Measurements from ENCODE around the gene SDF4. TPM values are rescaled to one million over a fixed set of nuclear protein-coding genes. Genes with fewer than 3 reads are reported as not detected.

SDF4 gene
- total and polyA plus RNA-seq, 2 experiments from 2014 or later: 214 to 261 TPM

- H3K4me1 ChIP-seq (ENCODE audit: insufficient read depth): peaks cover 3% of the 10 kb centered on the region
Observed at GRCh38 chr1:1259119-1259488, 27.3 kb upstream of the SDF4 start.

GRCh38 chr1:1256956-1257871, 25.4 kb upstream of the SDF4 start:
- Histone ChIP-seq H3F3A (ENCODE audit: insufficient read depth) (no peaks in the 10 kb centered on the region; the same call in 1 of the 2 replicates), H3K4me3 (no peak overlapping the region), H3K36me3 (ENCODE audit: low read depth) (peaks cover 8% of the 10 kb centered on the region; the same call in 1 of the 2 replicates), H3K4me2 (ENCODE audit: unreplicated experiment) (no peak overlapping the region), H3K9ac (no peak overlapping the region), H3K9me2 (ENCODE audit: insufficient read depth) (no peaks in the 10 kb centered on the region), H4K20me1 (ENCODE audit: insufficient read depth) (no peaks in the 10 kb centered on the region), H3K9me3 (ENCODE audit: low read depth) (no peaks in the 10 kb centered on the region), H3K4me1 (ENCODE audit: insufficient read depth) (no peaks in the 10 kb centered on the region), H3K79me2 (ENCODE audit: insufficient read depth) (peaks cover 58% of the 10 kb centered on the region), H3K27ac (no peak overlapping the region), H2AFZ (no peak overlapping the region), H3K27me3 (replicated peaks; ENCODE audit: insufficient read depth) (no peaks in the 10 kb centered on the region)
- WGBS, 2 experiments (ENCODE audit: low coverage in 1 of 2, low lambda C conversion rate in 2 of 2, missing lambda C conversion rate in 2 of 2): 94 to 97% methylated on average over 20 to 30 of the region's 31 CpGs
- no peak for TF ChIP-seq EZH2phosphoT487 (IDR thresholded peaks at IDR 0.05; ENCODE audit: insufficient read depth, low read depth)
- TF ChIP-seq EZH2 (IDR thresholded peaks at IDR 0.05; ENCODE audit: insufficient read depth, poor library complexity, severe bottlenecking): no peak
- in situ Hi-C loops (cut with MboI): no loop called here
- DNase-seq: no peak

More at GRCh38 chr1:1259119-1259488, 27.3 kb upstream of the SDF4 start:
- Histone ChIP-seq H3K9ac (no peak overlapping the region), H3K4me3 (no peak overlapping the region), H3K27me3 (replicated peaks; ENCODE audit: insufficient read depth) (no peaks in the 10 kb centered on the region), H3K4me2 (ENCODE audit: unreplicated experiment) (no peak overlapping the region), H3F3A (ENCODE audit: insufficient read depth) (peaks cover 1% of the 10 kb centered on the region; the same call in 1 of the 2 replicates), H2AFZ (no peak overlapping the region), H3K79me2 (ENCODE audit: insufficient read depth) (peaks cover 77% of the 10 kb centered on the region), H3K9me2 (ENCODE audit: insufficient read depth) (no peaks in the 10 kb centered on the region), H4K20me1 (ENCODE audit: insufficient read depth) (no peaks in the 10 kb centered on the region), H3K27ac (no peak overlapping the region), H3K36me3 (ENCODE audit: low read depth) (peaks cover 22% of the 10 kb centered on the region; the same call in 1 of the 2 replicates), H3K9me3 (ENCODE audit: low read depth) (no peaks in the 10 kb centered on the region)
- no peak for TF ChIP-seq EZH2phosphoT487 (IDR thresholded peaks at IDR 0.05; ENCODE audit: insufficient read depth, low read depth)
- no peak for TF ChIP-seq EZH2 (IDR thresholded peaks at IDR 0.05; ENCODE audit: insufficient read depth, poor library complexity, severe bottlenecking)
- 92 to 93% methylated on average over 22 of the region's 22 CpGs for WGBS, 2 experiments (ENCODE audit: low coverage in 1 of 2, low lambda C conversion rate in 2 of 2, missing lambda C conversion rate in 2 of 2)
- in situ Hi-C loops (cut with MboI): no loop called here
- no peak for DNase-seq

GRCh38 chr1:1255611-1256010, 23.8 kb upstream of the SDF4 start:
- DNase-seq: no peak

GRCh38 chr1:1255078-1255477, 23.3 kb upstream of the SDF4 start:
- H3K9me3 ChIP-seq (ENCODE audit: low read depth): no peaks in the 10 kb centered on the region
- H3K36me3 ChIP-seq (ENCODE audit: low read depth): peaks cover 3% of the 10 kb centered on the region; the same call in 1 of the 2 replicates
- no peak overlapping the region for H3K9ac ChIP-seq
- no peak overlapping the region for H3K27ac ChIP-seq
- no peaks in the 10 kb centered on the region for H3K9me2 ChIP-seq (ENCODE audit: insufficient read depth)
- no peaks in the 10 kb centered on the region for H4K20me1 ChIP-seq (ENCODE audit: insufficient read depth)
- H3K4me1 ChIP-seq (ENCODE audit: insufficient read depth): no peaks in the 10 kb centered on the region
- WGBS, 2 experiments (ENCODE audit: low coverage in 1 of 2, low lambda C conversion rate in 2 of 2, missing lambda C conversion rate in 2 of 2): 95 to 96% methylated on average over 25 to 26 of the region's 26 CpGs
- in situ Hi-C loops (cut with MboI): no loop called here
- H3F3A ChIP-seq (ENCODE audit: insufficient read depth): no peaks in the 10 kb centered on the region; the same call in 1 of the 2 replicates
- peaks cover 37% of the 10 kb centered on the region for H3K79me2 ChIP-seq (ENCODE audit: insufficient read depth)
- no peak overlapping the region for H2AFZ ChIP-seq
- H3K27me3 ChIP-seq (replicated peaks; ENCODE audit: insufficient read depth): no peaks in the 10 kb centered on the region
- no peak for DNase-seq
- no peak overlapping the region for H3K4me3 ChIP-seq
- H3K4me2 ChIP-seq (ENCODE audit: unreplicated experiment): no peak overlapping the region
- TF ChIP-seq EZH2phosphoT487 (IDR thresholded peaks at IDR 0.05; ENCODE audit: insufficient read depth, low read depth) (no peak), EZH2 (IDR thresholded peaks at IDR 0.05; ENCODE audit: insufficient read depth, poor library complexity, severe bottlenecking) (no peak)

More at GRCh38 chr1:1255611-1256010, 23.8 kb upstream of the SDF4 start:
- Histone ChIP-seq H3K9ac (no peak overlapping the region), H3K4me3 (no peak overlapping the region), H3K9me3 (ENCODE audit: low read depth) (no peaks in the 10 kb centered on the region), H3K9me2 (ENCODE audit: insufficient read depth) (no peaks in the 10 kb centered on the region), H3K4me2 (ENCODE audit: unreplicated experiment) (no peak overlapping the region), H3K27ac (no peak overlapping the region), H4K20me1 (ENCODE audit: insufficient read depth) (no peaks in the 10 kb centered on the region), H3F3A (ENCODE audit: insufficient read depth) (no peaks in the 10 kb centered on the region; the same call in 1 of the 2 replicates), H2AFZ (no peak overlapping the region), H3K27me3 (replicated peaks; ENCODE audit: insufficient read depth) (no peaks in the 10 kb centered on the region), H3K36me3 (ENCODE audit: low read depth) (peaks cover 3% of the 10 kb centered on the region; the same call in 1 of the 2 replicates), H3K79me2 (ENCODE audit: insufficient read depth) (peaks cover 42% of the 10 kb centered on the region), H3K4me1 (ENCODE audit: insufficient read depth) (no peaks in the 10 kb centered on the region)
- 90 to 92% methylated on average over 10 of the region's 10 CpGs for WGBS, 2 experiments (ENCODE audit: low coverage in 1 of 2, low lambda C conversion rate in 2 of 2, missing lambda C conversion rate in 2 of 2)
- TF ChIP-seq EZH2phosphoT487 (IDR thresholded peaks at IDR 0.05; ENCODE audit: insufficient read depth, low read depth): no peak
- TF ChIP-seq EZH2 (IDR thresholded peaks at IDR 0.05; ENCODE audit: insufficient read depth, poor library complexity, severe bottlenecking): no peak
- in situ Hi-C loops (cut with MboI): no loop called here

Measured in GM23248 (cell line).